C4-2B (cell line): Measurements from ENCODE around the gene PPP2R5C.

ENCODE experiments used
- H3K27ac ChIP-seq: fragments of 450-650 bp; 2 replicates; pipeline ENCODE4 v1.5.1; 2017
- ZFX ChIP-seq: fragments of 450-650 bp; IDR thresholded peaks from 2 replicates; pipeline ENCODE4 v1.6.1; 2017
- TF ChIP-seq, protein P1 (sequence below): fragments of 450-650 bp; conservative IDR thresholded peaks from 2 replicates; pipeline ENCODE4 v1.5.1; 2017; ENCODE audit warnings: mild to moderate bottlenecking

The PPP2R5C gene

DNA sequence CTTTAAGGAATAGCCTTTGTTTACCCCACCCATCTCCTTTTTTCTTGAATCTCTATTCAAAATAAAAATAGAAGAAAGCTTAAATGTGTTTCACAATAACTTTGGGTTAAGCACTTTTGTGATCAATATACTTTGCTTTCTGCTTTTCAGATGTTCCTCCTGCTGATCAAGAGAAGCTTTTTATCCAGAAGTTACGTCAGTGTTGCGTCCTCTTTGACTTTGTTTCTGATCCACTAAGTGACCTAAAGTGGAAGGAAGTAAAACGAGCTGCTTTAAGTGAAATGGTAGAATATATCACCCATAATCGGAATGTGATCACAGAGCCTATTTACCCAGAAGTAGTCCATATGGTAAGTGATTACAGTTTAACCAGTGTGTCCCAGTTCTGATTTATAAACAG, 95.0 kb downstream of the PPP2R5C start:
- H3K27ac ChIP-seq: no peak overlapping the region

DNA sequence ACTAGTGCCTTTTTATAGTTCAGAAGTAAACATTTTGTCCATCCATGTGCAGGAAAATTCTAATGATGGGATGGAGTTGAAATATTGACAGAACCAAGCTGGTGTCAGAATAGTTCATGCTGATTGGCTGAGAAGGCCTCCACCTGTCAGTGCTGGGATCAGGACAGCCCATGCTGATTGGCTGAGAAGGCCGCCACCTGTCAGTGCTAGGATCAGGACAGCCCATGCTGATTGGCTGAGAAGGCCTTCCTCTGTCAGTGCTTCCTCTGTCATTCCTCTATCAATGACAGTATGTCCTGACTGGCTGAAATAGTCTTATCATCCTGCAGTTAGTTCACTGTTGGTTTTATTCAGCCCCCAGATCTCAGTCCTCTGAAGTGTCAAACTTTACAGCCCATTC, 95.7 kb downstream of the PPP2R5C start:
- H3K27ac ChIP-seq: no peak overlapping the region
- TF ChIP-seq, protein P1, sequence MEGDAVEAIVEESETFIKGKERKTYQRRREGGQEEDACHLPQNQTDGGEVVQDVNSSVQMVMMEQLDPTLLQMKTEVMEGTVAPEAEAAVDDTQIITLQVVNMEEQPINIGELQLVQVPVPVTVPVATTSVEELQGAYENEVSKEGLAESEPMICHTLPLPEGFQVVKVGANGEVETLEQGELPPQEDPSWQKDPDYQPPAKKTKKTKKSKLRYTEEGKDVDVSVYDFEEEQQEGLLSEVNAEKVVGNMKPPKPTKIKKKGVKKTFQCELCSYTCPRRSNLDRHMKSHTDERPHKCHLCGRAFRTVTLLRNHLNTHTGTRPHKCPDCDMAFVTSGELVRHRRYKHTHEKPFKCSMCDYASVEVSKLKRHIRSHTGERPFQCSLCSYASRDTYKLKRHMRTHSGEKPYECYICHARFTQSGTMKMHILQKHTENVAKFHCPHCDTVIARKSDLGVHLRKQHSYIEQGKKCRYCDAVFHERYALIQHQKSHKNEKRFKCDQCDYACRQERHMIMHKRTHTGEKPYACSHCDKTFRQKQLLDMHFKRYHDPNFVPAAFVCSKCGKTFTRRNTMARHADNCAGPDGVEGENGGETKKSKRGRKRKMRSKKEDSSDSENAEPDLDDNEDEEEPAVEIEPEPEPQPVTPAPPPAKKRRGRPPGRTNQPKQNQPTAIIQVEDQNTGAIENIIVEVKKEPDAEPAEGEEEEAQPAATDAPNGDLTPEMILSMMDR: no peak
- no peak for TF ChIP-seq ZFX

More for the DNA sequence above, 95.0 kb downstream of the PPP2R5C start:
- TF ChIP-seq ZFX: no peak

DNA sequence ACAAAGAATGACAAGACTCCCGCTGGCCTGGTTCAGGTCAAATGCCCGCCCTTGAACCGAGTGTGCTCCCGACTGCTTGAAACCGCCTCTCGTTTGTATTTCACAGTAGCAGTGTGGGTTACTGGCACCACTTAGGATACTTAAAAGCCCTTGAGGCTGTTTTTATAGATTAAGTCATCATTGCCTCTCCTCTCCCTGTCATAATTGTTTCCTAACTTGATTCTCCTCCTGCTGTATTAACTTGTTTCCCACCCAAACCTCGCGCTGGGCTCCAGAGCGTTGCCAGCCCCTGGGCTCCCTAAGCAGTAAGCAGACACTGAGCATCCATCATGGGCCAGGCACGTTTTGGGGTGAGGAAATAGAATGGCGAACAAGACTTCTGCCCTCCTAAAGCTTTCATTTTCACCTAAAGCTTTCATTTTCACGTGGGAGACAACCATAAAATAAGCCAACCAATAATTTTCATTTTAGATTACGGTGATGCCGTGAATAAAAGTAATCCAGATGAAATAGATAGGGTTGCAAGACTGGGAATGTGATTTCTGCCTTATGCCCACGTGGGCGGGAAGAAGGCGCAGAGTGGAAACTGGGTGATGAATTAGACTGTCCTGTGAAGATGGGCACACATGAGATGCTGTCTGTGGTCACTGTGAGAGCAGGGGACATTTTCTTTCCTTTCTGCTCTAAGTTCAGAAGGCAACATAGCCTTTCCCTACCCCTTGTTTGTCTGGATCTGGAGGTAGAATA, 97.5 kb downstream of the PPP2R5C start:
- TF ChIP-seq, protein P1: no peak
- no peak for TF ChIP-seq ZFX
- no peak overlapping the region for H3K27ac ChIP-seq

DNA sequence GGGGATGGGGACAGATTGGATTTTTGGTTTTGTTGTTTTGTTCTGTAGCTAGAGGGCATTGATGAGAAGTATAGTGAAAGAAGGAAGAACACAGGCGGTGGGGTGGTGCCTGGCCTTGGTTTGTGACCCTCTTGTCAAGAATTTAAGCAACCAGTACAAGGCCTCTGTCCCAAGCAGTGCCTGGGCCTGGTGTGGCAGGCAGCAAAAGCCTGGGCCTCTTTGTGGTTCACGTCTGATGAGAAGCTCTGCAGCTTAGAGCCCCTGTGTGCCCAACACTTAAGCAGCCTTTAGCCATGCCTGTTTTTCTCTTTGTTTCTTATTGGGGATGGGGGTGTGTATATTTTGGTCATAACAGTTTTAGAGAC, 98.0 kb downstream of the PPP2R5C start:
- no peak for TF ChIP-seq ZFX
- TF ChIP-seq, protein P1: no peak
- H3K27ac ChIP-seq: no peak overlapping the region

DNA sequence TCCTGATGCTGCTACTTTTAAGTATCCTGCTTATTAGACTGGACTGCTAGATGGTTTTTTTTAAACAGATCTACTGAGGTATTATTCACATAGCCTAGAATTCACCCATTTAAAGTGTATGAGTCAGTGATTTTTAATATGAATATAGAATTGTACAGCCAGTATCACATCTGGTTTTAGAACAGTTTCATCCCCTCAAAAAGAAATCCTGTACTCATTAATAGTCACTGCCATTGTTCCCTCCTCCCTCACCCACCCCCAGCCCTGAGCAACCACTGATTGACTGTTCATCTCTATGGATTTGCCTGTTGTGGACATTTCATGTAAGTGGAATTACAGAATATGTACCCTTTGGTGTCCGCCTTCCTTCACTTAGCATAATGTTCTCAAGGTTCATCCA, 98.4 kb downstream of the PPP2R5C start:
- no peak overlapping the region for H3K27ac ChIP-seq
- TF ChIP-seq ZFX: no peak
- TF ChIP-seq, protein P1: no peak

DNA sequence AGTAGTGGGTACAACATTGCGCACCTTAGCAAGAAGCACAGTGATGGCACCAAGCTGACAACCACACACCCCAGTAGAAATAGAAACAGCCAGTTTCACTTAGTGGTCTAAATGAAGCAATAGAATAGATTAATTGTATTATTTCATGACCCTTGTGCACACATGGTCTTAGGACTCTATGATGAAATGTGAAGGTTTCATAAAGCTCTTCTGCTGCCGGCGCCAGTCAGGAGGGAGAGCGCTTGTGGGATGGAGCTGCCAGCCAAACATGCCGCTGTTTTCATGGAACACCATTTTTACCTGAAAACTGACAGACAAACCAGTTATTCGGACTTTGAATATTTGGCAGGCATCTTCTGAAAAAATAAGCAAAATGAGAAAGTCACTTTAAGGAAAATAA, 100.0 kb downstream of the PPP2R5C start:
- H3K27ac ChIP-seq: no peak overlapping the region
- TF ChIP-seq, protein P1: no peak
- TF ChIP-seq ZFX: no peak

DNA sequence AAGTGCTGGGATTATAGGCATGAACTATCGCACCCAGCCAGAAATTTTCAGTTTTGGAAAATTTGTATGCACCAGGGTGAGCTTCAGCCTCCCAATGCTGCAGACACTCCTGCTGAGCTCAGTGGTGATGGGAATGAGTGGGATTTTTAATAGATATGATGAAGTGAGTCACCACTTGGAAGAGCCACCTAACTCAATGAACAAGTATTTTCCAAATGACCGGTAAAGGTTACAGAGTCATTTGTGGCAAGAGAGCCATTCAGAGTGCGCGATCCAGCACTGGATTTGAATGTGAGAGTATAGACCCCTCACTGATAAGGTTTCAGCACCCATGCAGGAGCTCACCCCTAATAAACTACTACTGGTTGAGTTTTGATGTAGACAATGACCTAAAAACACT, 100.7 kb downstream of the PPP2R5C start:
- no peak for TF ChIP-seq ZFX
- TF ChIP-seq, protein P1: no peak
- H3K27ac ChIP-seq: no peak overlapping the region

DNA sequence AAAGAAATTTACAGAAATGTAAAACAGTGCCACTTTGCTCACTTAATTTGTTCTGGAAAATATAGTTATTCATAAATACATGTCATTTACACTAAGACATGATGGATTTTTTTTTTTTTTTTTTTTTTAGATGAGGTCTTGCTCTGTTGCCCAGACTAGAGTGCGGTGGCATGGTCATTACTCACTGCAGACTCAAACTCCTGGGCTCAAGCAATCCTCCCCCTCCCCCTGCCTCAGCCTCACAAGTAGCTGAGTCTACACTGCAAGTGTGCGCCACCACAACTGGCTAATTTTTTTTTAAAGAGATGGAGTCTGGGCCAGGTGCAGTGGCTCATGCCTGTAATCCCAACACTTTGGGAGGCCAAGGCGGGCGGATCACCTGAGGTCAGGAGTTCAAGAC, 101.2 kb downstream of the PPP2R5C start:
- no peak overlapping the region for H3K27ac ChIP-seq
- TF ChIP-seq, protein P1: no peak
- no peak for TF ChIP-seq ZFX
